DND-41 (cell line): ENCODE measurements around the gene NRP1.

Source experiments
- CTCF ChIP-seq: IDR thresholded peaks from 2 replicates; pipeline ENCODE4 v1.5.1; 2012; ENCODE audit warnings: borderline replicate concordance, low read length, moderate library complexity, mild to moderate bottlenecking; ENCODE audit not compliant: poor library complexity, severe bottlenecking; ENCODE audit errors: extremely low read depth
- EZH2 ChIP-seq: IDR thresholded peaks from 3 replicates; pipeline ENCODE4 v1.6.1; 2012; ENCODE audit warnings: borderline replicate concordance, low read depth, mild to moderate bottlenecking, moderate library complexity, low read length, inconsistent platforms; ENCODE audit not compliant: severe bottlenecking

DNA sequence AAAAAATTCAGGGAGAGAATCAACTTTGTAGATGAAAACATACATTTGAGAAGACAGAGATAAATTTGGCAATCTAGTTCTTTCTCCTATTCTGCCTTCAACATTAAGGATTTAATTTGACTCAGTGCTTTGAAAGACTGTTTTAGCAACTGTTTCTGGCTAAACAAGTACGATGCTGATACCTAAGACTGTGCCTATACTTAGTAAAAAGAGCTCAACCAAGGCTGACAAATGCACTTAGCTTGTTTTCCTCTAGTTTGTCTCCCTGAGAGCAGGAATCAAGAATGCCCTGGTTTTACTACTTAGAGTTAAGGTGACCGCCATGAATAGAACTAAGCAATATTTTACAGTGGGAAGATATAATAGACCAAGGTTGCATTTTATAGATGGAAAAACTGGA is 49.5 kb downstream of the NRP1 start:
- TF ChIP-seq CTCF (no peak), EZH2 (no peak)
